Panc1 (cell line): ENCODE data around the gene PDK2. TPM values are rescaled to one million over a fixed set of nuclear protein-coding genes. Genes with fewer than 3 reads are reported as not detected.

Experiments
- ATAC-seq: fragments of 200-7000 bp; cut with Tn5 transposase; 2 replicates; pipeline ENCODE4 v1.9.1; 2020; ENCODE audit warnings: mild to moderate bottlenecking, moderate library complexity
- BruUV-seq: library from RNA; stranded (reverse); fragments of 400-500 nt; replicated peaks from 2 replicates; lab custom pipeline; 2021; lab: Mats Ljungman, UMichigan
- CTCF ChIA-PET: fragments of 300-600 bp; sonication (Branson Sonifier 250); formaldehyde crosslinking; loops from one replicate; lab custom pipeline; 2022; ENCODE audit warnings: antibody characterized with exemption; lab: Charles Lee
- POLR2A ChIA-PET: fragments of 300-600 bp; sonication (Branson Sonifier 250); formaldehyde crosslinking; loops from one replicate; lab custom pipeline; 2022; ENCODE audit warnings: antibody characterized with exemption; lab: Charles Lee
- DNase-seq: peaks from one replicate; pipeline ENCODE4 v3.0.0-alpha.2; 2010; ENCODE audit warnings: low read depth, low spot score
- H3K27ac ChIP-seq: 2 replicates; pipeline ENCODE4 v1.5.1; 2011; ENCODE audit warnings: mild to moderate bottlenecking, low read length, inconsistent platforms
- H3K27me3 ChIP-seq: fragments of 200-500 bp; sonication (Bioruptor generic); 2 replicates; pipeline ENCODE4 v1.6.0; 2014; ENCODE audit warnings: low read length, inconsistent platforms; ENCODE audit not compliant: control insufficient read depth, insufficient read depth
- H3K36me3 ChIP-seq: fragments of 200-500 bp; sonication (Bioruptor generic); 2 replicates; pipeline ENCODE4 v1.5.1; 2014; ENCODE audit warnings: inconsistent platforms, mild to moderate bottlenecking, low read length, moderate library complexity; ENCODE audit not compliant: control insufficient read depth, insufficient read depth
- H3K4me1 ChIP-seq: 2 replicates; pipeline ENCODE4 v1.5.1; 2011; ENCODE audit warnings: inconsistent platforms, mild to moderate bottlenecking, low read length, moderate library complexity; ENCODE audit not compliant: control insufficient read depth, insufficient read depth
- H3K4me3 ChIP-seq, 2 experiments: 2 replicates each; pipeline ENCODE4 v1.5.1; 2011 to 2012; ENCODE audit warnings: low read depth in 2 of 2, low read length in 2 of 2, mild to moderate bottlenecking in 2 of 2, inconsistent platforms in 1 of 2, moderate library complexity in 1 of 2
- H3K9me3 ChIP-seq: fragments of 200-500 bp; sonication (Bioruptor generic); 2 replicates; pipeline ENCODE4 v1.5.1; 2014; ENCODE audit warnings: low read depth, mild to moderate bottlenecking, inconsistent platforms, low read length, moderate library complexity; ENCODE audit not compliant: control insufficient read depth, insufficient read depth
- CTCF ChIP-seq: fragments of 450-650 bp; IDR thresholded peaks from 2 replicates; pipeline ENCODE4 v1.5.1; 2017; ENCODE audit warnings: mild to moderate bottlenecking
- POLR2AphosphoS5 ChIP-seq: IDR thresholded peaks from 2 replicates; pipeline ENCODE4 v1.6.1; 2012; ENCODE audit warnings: mild to moderate bottlenecking, low read depth, low read length, moderate library complexity
- REST ChIP-seq, 2 experiments: IDR thresholded peaks; 2 replicates each; pipeline ENCODE4 v1.6.1; 2011 to 2012; ENCODE audit warnings: low read depth in 2 of 2, control low read depth in 1 of 2, low read length in 1 of 2, mild to moderate bottlenecking in 1 of 2, moderate library complexity in 1 of 2; ENCODE audit not compliant: insufficient read depth in 1 of 2
- SIN3A ChIP-seq: IDR thresholded peaks from 2 replicates; pipeline ENCODE4 v1.6.1; 2012; ENCODE audit warnings: low read depth, mild to moderate bottlenecking, low read length, moderate library complexity, borderline replicate concordance; ENCODE audit not compliant: insufficient read depth
- TCF7L2 ChIP-seq: IDR thresholded peaks from 2 replicates; pipeline ENCODE4 v1.6.1; 2011; ENCODE audit warnings: mild to moderate bottlenecking, low read depth, low read length, inconsistent platforms
- in situ Hi-C: cut with HindIII; loops from 2 replicates; pipeline ENCODE4 v1.10.0; 2016; ENCODE audit warnings: low sequenced_read_pairs, low pct_unique_long_range_greater_than_20kb
- intact Hi-C: fragments of 100-400 bp; cut with micrococcal nuclease; formaldehyde crosslinking; loops from one replicate; pipeline ENCODE4 v1.10.0; 2022; ENCODE audit not compliant: unreplicated experiment
- total RNA-seq: library from RNA; stranded (reverse); gene quantifications from one replicate; pipeline ENCODE4 v1.2.1, GENCODE V29; 2021; ENCODE audit not compliant: unreplicated experiment

The PDK2 gene
- total RNA-seq, 1 experiment from 2014 or later: 46.0 TPM

GRCh38 chr17:50151041-50151936 is 56.1 kb downstream of the PDK2 start:
- peaks cover 58% of the 10 kb centered on the region for H3K4me1 ChIP-seq
- no TSS peak for BruUV-seq

GRCh38 chr17:50151937-50152547 is 56.9 kb downstream of the PDK2 start:
- Histone ChIP-seq H3K4me3 (peak overlapping the region; percentile 70 to 97), H3K9me3 (no peaks in the 10 kb centered on the region), H3K36me3 (peaks cover 15% of the 10 kb centered on the region; the same call in 1 of the 2 replicates), H3K27me3 (no peaks in the 10 kb centered on the region), H3K4me1 (peaks cover 50% of the 10 kb centered on the region), H3K27ac (peak overlapping the region; percentile 100)
- in situ Hi-C loops (no loop called here), intact Hi-C loops (no loop called here)
- TF ChIP-seq TCF7L2 (no peak), REST (IDR thresholded peaks at IDR 0.05; ENCODE audit: insufficient read depth in 1 of 2, low read depth in 2 of 2, low read length in 1 of 2) (no peak), SIN3A (peak; percentile 73; the same call in 1 of the 2 replicates), CTCF (no peak), POLR2AphosphoS5 (peak; percentile 64)
- DNase-seq (peak; percentile 73), ATAC-seq (peak; percentile 82)
- BruUV-seq: no TSS peak
- ChIA-PET CTCF (interaction anchor here (0.6 to 1.6 kb wide), 3 partner anchors 9 to 125 kb away, joined by 4 to 11 read pairs (median 5); no protein-coding TSS in a partner anchor), POLR2A (interaction anchor here (0.7 to 1.0 kb wide), 2 partner anchors 8 to 12 kb away, joined by 3 to 6 read pairs; no protein-coding TSS in a partner anchor)

More at GRCh38 chr17:50151041-50151936, 56.1 kb downstream of the PDK2 start:
- no peak for TF ChIP-seq TCF7L2
- peak; percentile 70; the same call in 1 of the 2 replicates for TF ChIP-seq POLR2AphosphoS5
- TF ChIP-seq SIN3A: peak; percentile 87; the same call in 1 of the 2 replicates
- POLR2A ChIA-PET: interaction anchor here (0.5 to 1.0 kb wide), 4 partner anchors 9 to 25 kb away, joined by 3 to 12 read pairs (median 6); no protein-coding TSS in a partner anchor
- DNase-seq (peak; percentile 67), ATAC-seq (peak; percentile 76)
- intact Hi-C loops (no loop called here), in situ Hi-C loops (no loop called here)
- peak overlapping the region; percentile 70 to 97 for H3K4me3 ChIP-seq
- H3K27me3 ChIP-seq: no peaks in the 10 kb centered on the region
- CTCF ChIA-PET: interaction anchor here (0.6 to 1.6 kb wide), 4 partner anchors 10 to 126 kb away, joined by 4 to 11 read pairs (median 4); partner anchors contain the start of gene SGCA
- no peaks in the 10 kb centered on the region for H3K9me3 ChIP-seq
- peaks cover 15% of the 10 kb centered on the region; the same call in 1 of the 2 replicates for H3K36me3 ChIP-seq
- peak overlapping the region; percentile 100 for H3K27ac ChIP-seq
